Measurements from ENCODE around the gene EN2. TPM values are rescaled to one million over a fixed set of nuclear protein-coding genes. Genes with fewer than 3 reads are reported as not detected.

EN2 gene
- total and polyA plus RNA-seq, 3 donors from 2014 or later = 0.81 to 1.6 (median 1.6) TPM

DNA sequence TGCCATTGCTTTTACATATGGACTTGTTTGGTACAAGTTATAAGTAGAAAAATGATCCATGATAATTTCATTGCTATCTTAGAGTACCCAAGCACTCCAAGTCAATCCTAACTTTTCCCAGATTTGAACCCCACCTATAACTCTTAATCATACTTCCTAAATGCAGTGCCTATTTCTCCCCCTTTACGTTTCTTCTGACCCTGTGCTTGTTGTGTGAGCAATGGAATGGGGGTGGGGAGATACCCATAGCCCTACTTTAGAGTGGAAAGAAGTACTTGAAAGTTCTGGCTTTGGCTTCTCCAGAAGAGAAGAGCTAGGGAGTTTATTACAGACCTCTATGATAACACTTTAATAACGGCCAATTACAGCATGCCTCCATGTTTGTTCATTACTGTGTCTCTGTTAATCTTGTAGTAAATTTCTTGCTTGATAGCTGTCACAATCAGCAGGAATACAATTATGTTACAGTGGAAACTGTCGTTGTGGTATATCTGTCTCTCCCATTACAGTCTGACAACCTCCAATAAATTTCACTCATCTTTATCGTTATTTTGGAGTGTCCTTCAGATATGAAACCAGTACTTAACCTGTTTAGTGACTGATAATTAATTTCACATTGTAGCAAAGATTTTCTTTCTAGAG is 54.4 kb downstream of the EN2 start:
- intact Hi-C loops (cut with DNase I; ENCODE audit: low total_unique reads) = no loop called here
- Histone ChIP-seq H3K4me1 (no peaks in the 10 kb centered on the region), H3K4me3 (no peak overlapping the region), H3K27me3 (no peaks in the 10 kb centered on the region), H3K27ac (no peak overlapping the region), H3K36me3 (ENCODE audit: low read depth, missing control alignments) (no peaks in the 10 kb centered on the region), H3K9me3 (no peaks in the 10 kb centered on the region)
- 29 to 33% methylated on average over 4 of the region's 4 CpGs for WGBS, 2 donors
- TF ChIP-seq, protein P1, sequence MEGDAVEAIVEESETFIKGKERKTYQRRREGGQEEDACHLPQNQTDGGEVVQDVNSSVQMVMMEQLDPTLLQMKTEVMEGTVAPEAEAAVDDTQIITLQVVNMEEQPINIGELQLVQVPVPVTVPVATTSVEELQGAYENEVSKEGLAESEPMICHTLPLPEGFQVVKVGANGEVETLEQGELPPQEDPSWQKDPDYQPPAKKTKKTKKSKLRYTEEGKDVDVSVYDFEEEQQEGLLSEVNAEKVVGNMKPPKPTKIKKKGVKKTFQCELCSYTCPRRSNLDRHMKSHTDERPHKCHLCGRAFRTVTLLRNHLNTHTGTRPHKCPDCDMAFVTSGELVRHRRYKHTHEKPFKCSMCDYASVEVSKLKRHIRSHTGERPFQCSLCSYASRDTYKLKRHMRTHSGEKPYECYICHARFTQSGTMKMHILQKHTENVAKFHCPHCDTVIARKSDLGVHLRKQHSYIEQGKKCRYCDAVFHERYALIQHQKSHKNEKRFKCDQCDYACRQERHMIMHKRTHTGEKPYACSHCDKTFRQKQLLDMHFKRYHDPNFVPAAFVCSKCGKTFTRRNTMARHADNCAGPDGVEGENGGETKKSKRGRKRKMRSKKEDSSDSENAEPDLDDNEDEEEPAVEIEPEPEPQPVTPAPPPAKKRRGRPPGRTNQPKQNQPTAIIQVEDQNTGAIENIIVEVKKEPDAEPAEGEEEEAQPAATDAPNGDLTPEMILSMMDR (IDR thresholded peaks at IDR 0.05) = no peak
- no peak for TF ChIP-seq POLR2A (IDR thresholded peaks at IDR 0.05)
- DNase-seq = no peak

DNA sequence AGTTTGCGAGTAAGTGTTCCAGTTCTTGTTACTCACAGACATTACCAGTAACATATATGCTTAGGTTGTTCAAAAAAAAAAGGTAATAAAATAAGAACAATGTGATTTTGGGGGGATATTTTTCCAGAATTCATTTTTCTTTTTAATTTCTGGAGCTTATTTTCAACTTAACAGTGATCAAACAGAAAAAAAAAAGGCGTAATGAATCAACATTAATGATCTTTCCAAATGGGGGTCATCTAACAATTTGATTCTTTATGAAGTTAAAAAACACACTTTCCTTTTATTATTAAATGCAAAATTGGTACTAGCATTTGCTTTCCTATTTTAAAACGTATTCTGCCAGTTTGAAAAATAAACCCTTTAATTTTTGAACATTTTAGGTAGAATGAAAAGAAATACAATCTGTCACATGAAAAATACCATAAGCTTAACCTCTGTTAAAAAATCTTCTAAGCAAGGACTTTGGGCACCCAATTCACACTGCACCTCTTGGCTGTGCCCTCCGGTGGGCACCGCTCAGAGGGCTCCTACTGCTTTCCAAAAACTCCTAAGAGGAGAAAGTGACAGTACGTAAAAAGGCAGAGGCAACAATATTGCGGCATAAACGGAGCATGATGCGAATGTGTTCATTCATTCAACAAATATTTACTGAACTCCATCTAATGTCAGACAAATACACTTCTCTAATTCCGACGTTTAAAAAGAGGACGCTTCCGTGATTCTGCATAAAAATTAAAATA is 55.8 kb downstream of the EN2 start:
- H3K27me3 ChIP-seq = no peaks in the 10 kb centered on the region
- intact Hi-C loops (cut with DNase I; ENCODE audit: low total_unique reads) = no loop called here

DNA sequence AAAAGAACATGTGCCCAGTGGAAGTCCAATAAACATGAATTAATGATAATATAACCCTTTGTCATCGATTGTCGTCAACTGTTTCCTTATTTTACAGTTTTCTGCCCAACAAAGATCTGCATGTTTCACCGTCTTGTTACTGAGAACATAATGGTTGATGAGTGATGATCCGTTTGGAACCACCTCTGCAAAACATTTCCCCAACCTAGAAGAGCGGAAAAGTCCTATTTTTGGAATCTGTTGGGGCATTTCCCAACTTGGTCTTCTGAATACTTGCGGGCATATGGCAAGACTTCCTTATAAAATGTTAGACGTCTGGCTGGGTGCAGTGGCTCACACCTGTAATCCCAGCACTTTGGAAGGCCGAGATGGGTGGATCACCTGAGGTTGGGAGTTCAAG is 56.4 kb downstream of the EN2 start:
- no peaks in the 10 kb centered on the region for H3K9me3 ChIP-seq
- no peak overlapping the region for H3K4me3 ChIP-seq
- no peaks in the 10 kb centered on the region for H3K4me1 ChIP-seq
- no peaks in the 10 kb centered on the region for H3K36me3 ChIP-seq (ENCODE audit: low read depth, missing control alignments)
- no peak for DNase-seq
- intact Hi-C loops (cut with DNase I; ENCODE audit: low total_unique reads) = no loop called here
- TF ChIP-seq POLR2A (IDR thresholded peaks at IDR 0.05) = no peak
- TF ChIP-seq, protein P1 (IDR thresholded peaks at IDR 0.05) = no peak
- H3K27me3 ChIP-seq = no peaks in the 10 kb centered on the region
- no peak overlapping the region for H3K27ac ChIP-seq
- 87 to 93% methylated on average over 8 of the region's 8 CpGs for WGBS, 2 donors

More for the DNA sequence above, 55.8 kb downstream of the EN2 start:
- H3K9me3 ChIP-seq = no peaks in the 10 kb centered on the region
- H3K4me1 ChIP-seq = no peaks in the 10 kb centered on the region
- no peak for TF ChIP-seq POLR2A (IDR thresholded peaks at IDR 0.05)
- TF ChIP-seq, protein P1 (IDR thresholded peaks at IDR 0.05) = no peak
- WGBS, 2 donors = 89% methylated on average over 13 of the region's 13 CpGs
- DNase-seq = no peak
- H3K4me3 ChIP-seq = no peak overlapping the region
- H3K27ac ChIP-seq = no peak overlapping the region
- no peaks in the 10 kb centered on the region for H3K36me3 ChIP-seq (ENCODE audit: low read depth, missing control alignments)

Other genes with a start within 250 kb of the EN2 start
- gene INSIG1, start 160.3 kb upstream of the EN2 start, total RNA-seq = 100 to 1,000 TPM in 1 of 2 donors, 10 to 100 TPM in 1; 89.7 to 118 TPM
- 52.7 TPM for gene INSIG1, start 160.3 kb upstream of the EN2 start, polyA plus RNA-seq (ENCODE audit: insufficient read depth, low read depth, low replicate concordance)
- gene CNPY1, start 88.4 kb downstream of the EN2 start, total RNA-seq = under 1 TPM; 0.31 to 0.47 TPM
- gene CNPY1, start 88.4 kb downstream of the EN2 start, polyA plus RNA-seq (ENCODE audit: insufficient read depth, low read depth, low replicate concordance) = 0.25 TPM
- gene RBM33, start 186.5 kb downstream of the EN2 start, total RNA-seq = 100 to 1,000 TPM in 1 of 2 donors, 10 to 100 TPM in 1; 93.4 to 104 TPM
- gene RBM33, start 186.5 kb downstream of the EN2 start, polyA plus RNA-seq (ENCODE audit: insufficient read depth, low read depth, low replicate concordance) = 27.3 TPM